ENCODE results near the gene SORCS2. TPM values are rescaled to one million over a fixed set of nuclear protein-coding genes. Genes with fewer than 3 reads are reported as not detected.

The SORCS2 gene
- total and polyA plus RNA-seq, 4 donors = 2.2 to 7.7 (median 2.5) TPM

- WGBS, 2 donors = 86 to 87% methylated on average over 19 of the region's 19 CpGs
- Histone ChIP-seq H3K4me1 (ENCODE audit: control insufficient read depth in 5 of 5, insufficient read depth in 5 of 5, low read length in 5 of 5) (no peaks in the 10 kb centered on the region), H3K27ac (ENCODE audit: low read depth in 1 of 2, low read length in 1 of 2) (no peak overlapping the region), H3K4me3 (no peak overlapping the region), H3K9ac (ENCODE audit: insufficient read depth in 1 of 2, low read length in 2 of 2) (no peak overlapping the region), H3K36me3 (ENCODE audit: control insufficient read depth in 4 of 4, insufficient read depth in 4 of 4, low read length in 4 of 4) (no peaks in the 10 kb centered on the region), H3K27me3 (ENCODE audit: control insufficient read depth in 3 of 3, insufficient read depth in 3 of 3, low read length in 2 of 3) (no peaks in the 10 kb centered on the region), H3K9me3 (ENCODE audit: control insufficient read depth in 4 of 4, insufficient read depth in 3 of 4, low read length in 3 of 4) (peaks cover 0 to 21% (median 1%) of the 10 kb centered on the region in 4 donors)
- TF ChIP-seq CTCF (IDR thresholded peaks at IDR 0.05; ENCODE audit: control extremely low read depth, extremely low read depth) = no peak
- DNase-seq = no peak
- ATAC-seq (ENCODE audit: insufficient read depth, low FRiP score) = no peak
Measured at GRCh38 chr4:7686070-7686870, 493.9 kb downstream of the SORCS2 start.

GRCh38 chr4:7687006-7687405 is 494.7 kb downstream of the SORCS2 start:
- WGBS, 2 donors = 89% methylated on average over 9 of the region's 9 CpGs

GRCh38 chr4:7687796-7688195 is 495.5 kb downstream of the SORCS2 start:
- no peak for TF ChIP-seq CTCF (IDR thresholded peaks at IDR 0.05; ENCODE audit: control extremely low read depth, extremely low read depth)
- WGBS, 2 donors = 91 to 92% methylated on average over 9 of the region's 9 CpGs
- Histone ChIP-seq H3K4me1 (ENCODE audit: control insufficient read depth in 5 of 5, insufficient read depth in 5 of 5, low read length in 5 of 5) (no peaks in the 10 kb centered on the region), H3K36me3 (ENCODE audit: control insufficient read depth in 4 of 4, insufficient read depth in 4 of 4, low read length in 4 of 4) (no peaks in the 10 kb centered on the region), H3K4me3 (no peak overlapping the region), H3K9me3 (ENCODE audit: control insufficient read depth in 4 of 4, insufficient read depth in 3 of 4, low read length in 3 of 4) (peaks cover 0 to 12% (median under 1%) of the 10 kb centered on the region in 4 donors), H3K27ac (ENCODE audit: low read depth in 1 of 2, low read length in 1 of 2) (no peak overlapping the region), H3K27me3 (ENCODE audit: control insufficient read depth in 3 of 3, insufficient read depth in 3 of 3, low read length in 2 of 3) (no peaks in the 10 kb centered on the region), H3K9ac (ENCODE audit: insufficient read depth in 1 of 2, low read length in 2 of 2) (no peak overlapping the region)
- ATAC-seq (ENCODE audit: insufficient read depth, low FRiP score) (no peak), DNase-seq (no peak)

More at GRCh38 chr4:7687006-7687405, 494.7 kb downstream of the SORCS2 start:
- Histone ChIP-seq H3K27me3 (ENCODE audit: control insufficient read depth in 3 of 3, insufficient read depth in 3 of 3, low read length in 2 of 3) (no peaks in the 10 kb centered on the region), H3K36me3 (ENCODE audit: control insufficient read depth in 4 of 4, insufficient read depth in 4 of 4, low read length in 4 of 4) (no peaks in the 10 kb centered on the region), H3K27ac (ENCODE audit: low read depth in 1 of 2, low read length in 1 of 2) (no peak overlapping the region), H3K4me3 (no peak overlapping the region), H3K9me3 (ENCODE audit: control insufficient read depth in 4 of 4, insufficient read depth in 3 of 4, low read length in 3 of 4) (peaks cover 0 to 20% (median 1%) of the 10 kb centered on the region in 4 donors), H3K9ac (ENCODE audit: insufficient read depth in 1 of 2, low read length in 2 of 2) (no peak overlapping the region), H3K4me1 (ENCODE audit: control insufficient read depth in 5 of 5, insufficient read depth in 5 of 5, low read length in 5 of 5) (no peaks in the 10 kb centered on the region)
- ATAC-seq (ENCODE audit: insufficient read depth, low FRiP score) = no peak
- TF ChIP-seq CTCF (IDR thresholded peaks at IDR 0.05; ENCODE audit: control extremely low read depth, extremely low read depth) = no peak
- DNase-seq = no peak
